ENCODE data around the gene TCIRG1. TPM values are rescaled to one million over a fixed set of nuclear protein-coding genes. Genes with fewer than 3 reads are reported as not detected.
A peak's percentile ranks its signal among the peaks of the same experiment; 100 is the strongest.

Gene TCIRG1
- total RNA-seq, 2 experiments from 2014 or later, result 129 to 138 TPM

GRCh38 chr11:68022531-68022930 is 16.3 kb upstream of the TCIRG1 start:
- Mint-ChIP-seq H3K36me3 (ENCODE audit: low read depth) (peaks cover 6% of the 10 kb centered on the region), H3K9me3 (peaks cover 2% of the 10 kb centered on the region), H3K27me3 (no peaks in the 10 kb centered on the region), H3K4me1 (ENCODE audit: low read depth) (no peaks in the 10 kb centered on the region), H3K4me3 (no peak overlapping the region), H3K27ac (no peak overlapping the region)
- no peak for ATAC-seq
- POLR2A ChIA-PET, result interaction anchor here (0.7 kb wide), 1 partner anchor 10 kb away, joined by 3 read pairs; no protein-coding TSS in a partner anchor
- CTCF ChIA-PET, result no interaction called here
- DNase-seq, result no peak
- intact Hi-C loops (cut with micrococcal nuclease), result no loop called here
- TF ChIP-seq CTCF (IDR thresholded peaks at IDR 0.05), result no peak

- Mint-ChIP-seq H3K27me3 (no peaks in the 10 kb centered on the region), H3K4me1 (ENCODE audit: low read depth) (peaks cover 10% of the 10 kb centered on the region), H3K9me3 (peaks cover 2% of the 10 kb centered on the region), H3K36me3 (ENCODE audit: low read depth) (peaks cover 6% of the 10 kb centered on the region), H3K4me3 (no peak overlapping the region), H3K27ac (no peak overlapping the region)
- ChIA-PET CTCF (interaction anchor here (1.1 kb wide), 1 partner anchor 20 kb away, joined by 3 read pairs; the partner anchor contains the start of gene UNC93B1), POLR2A (no interaction called here)
- intact Hi-C loops (cut with micrococcal nuclease), result no loop called here
- ATAC-seq, result no peak
- DNase-seq, result no peak
- TF ChIP-seq CTCF (IDR thresholded peaks at IDR 0.05), result no peak
These were observed 14.3 kb upstream of the TCIRG1 start for GRCh38 chr11:68024508-68024907.

- DNase-seq (peak; percentile 37), ATAC-seq (peak; percentile 45)
- TF ChIP-seq CTCF (IDR thresholded peaks at IDR 0.05), result no peak
- Mint-ChIP-seq H3K9me3 (peaks cover 2% of the 10 kb centered on the region), H3K4me1 (ENCODE audit: low read depth) (peaks cover 12% of the 10 kb centered on the region), H3K27ac (no peak overlapping the region), H3K27me3 (no peaks in the 10 kb centered on the region), H3K36me3 (ENCODE audit: low read depth) (peaks cover 6% of the 10 kb centered on the region), H3K4me3 (no peak overlapping the region)
- intact Hi-C loops (cut with micrococcal nuclease), result no loop called here
- ChIA-PET POLR2A (no interaction called here), CTCF (no interaction called here)
These were observed 13.8 kb upstream of the TCIRG1 start for GRCh38 chr11:68025047-68025446.

GRCh38 chr11:68026391-68027105 is 12.3 kb upstream of the TCIRG1 start:
- CTCF ChIA-PET, result interaction anchor here (1.1 kb wide), 1 partner anchor 32 kb away, joined by 3 read pairs; no protein-coding TSS in a partner anchor
- H3K36me3 Mint-ChIP-seq (ENCODE audit: low read depth), result peaks cover 6% of the 10 kb centered on the region
- no peak overlapping the region for H3K27ac Mint-ChIP-seq
- H3K4me1 Mint-ChIP-seq (ENCODE audit: low read depth), result peaks cover 13% of the 10 kb centered on the region
- TF ChIP-seq CTCF (IDR thresholded peaks at IDR 0.05), result no peak
- no peaks in the 10 kb centered on the region for H3K27me3 Mint-ChIP-seq
- POLR2A ChIA-PET, result interaction anchor here (1.9 kb wide), 1 partner anchor 11 kb away, joined by 6 read pairs; no protein-coding TSS in a partner anchor
- intact Hi-C loops (cut with micrococcal nuclease), result no loop called here
- peaks cover 2% of the 10 kb centered on the region for H3K9me3 Mint-ChIP-seq
- no peak for ATAC-seq
- no peak for DNase-seq
- H3K4me3 Mint-ChIP-seq, result no peak overlapping the region

GRCh38 chr11:68027667-68028066 is 11.2 kb upstream of the TCIRG1 start:
- H3K9me3 Mint-ChIP-seq, result peaks cover 2% of the 10 kb centered on the region
- peaks cover 16% of the 10 kb centered on the region for H3K4me1 Mint-ChIP-seq (ENCODE audit: low read depth)
- intact Hi-C loops (cut with micrococcal nuclease), result no loop called here
- ATAC-seq (no peak), DNase-seq (no peak)
- TF ChIP-seq CTCF (IDR thresholded peaks at IDR 0.05), result no peak
- ChIA-PET POLR2A (interaction anchor here (1.1 to 1.9 kb wide), 3 partner anchors 10 to 19 kb away, joined by 3 to 6 read pairs (median 3); no protein-coding TSS in a partner anchor), CTCF (no interaction called here)
- no peaks in the 10 kb centered on the region for H3K27me3 Mint-ChIP-seq
- peaks cover 6% of the 10 kb centered on the region for H3K36me3 Mint-ChIP-seq (ENCODE audit: low read depth)
- H3K27ac Mint-ChIP-seq, result no peak overlapping the region
- no peak overlapping the region for H3K4me3 Mint-ChIP-seq
